Thymus (tissue), 11 donors: Measurements from ENCODE around the gene CHAC1. TPM values are rescaled to one million over a fixed set of nuclear protein-coding genes. Genes with fewer than 3 reads are reported as not detected.
"Not testable (repeated sequence)": the region's sequence is repeated elsewhere in the genome, so short reads cannot be mapped to it uniquely, and the experiment has no call there.

Experiments used
- DNase-seq, 9 donors: peaks; one replicate each; pipeline ENCODE4 v3.0.0-alpha.2; 2013; ENCODE audit warnings: low spot score in 9 of 9, low read depth in 6 of 9, missing footprints in 1 of 9
- H3K27ac ChIP-seq, 2 donors: one replicate each; pipeline ENCODE4 v1.5.1; 2013; ENCODE audit warnings: control low read depth in 1 of 2, low read depth in 1 of 2, low read length in 1 of 2, mild to moderate bottlenecking in 1 of 2, moderate library complexity in 1 of 2
- H3K27me3 ChIP-seq, 2 donors: one replicate each; pipeline ENCODE4 v1.5.1; 2013; ENCODE audit warnings: low read length in 1 of 2; ENCODE audit not compliant: control insufficient read depth in 2 of 2, insufficient read depth in 1 of 2
- H3K36me3 ChIP-seq, 2 donors: one replicate each; pipeline ENCODE4 v1.5.1; 2013; ENCODE audit warnings: low read length in 1 of 2, mild to moderate bottlenecking in 1 of 2, moderate library complexity in 1 of 2; ENCODE audit not compliant: control insufficient read depth in 2 of 2, insufficient read depth in 2 of 2
- H3K4me1 ChIP-seq, 2 donors: one replicate each; pipeline ENCODE4 v1.5.1; 2013; ENCODE audit warnings: low read length in 2 of 2; ENCODE audit not compliant: control insufficient read depth in 2 of 2, insufficient read depth in 2 of 2
- H3K4me3 ChIP-seq, 2 donors: one replicate each; pipeline ENCODE4 v1.5.1; 2013; ENCODE audit warnings: low read length in 2 of 2, control low read depth in 1 of 2, mild to moderate bottlenecking in 1 of 2
- H3K9me3 ChIP-seq, 2 donors: one replicate each; pipeline ENCODE4 v1.5.1; 2013; ENCODE audit warnings: low read length in 1 of 2, mild to moderate bottlenecking in 1 of 2; ENCODE audit not compliant: control insufficient read depth in 2 of 2, insufficient read depth in 1 of 2
- WGBS: extraction: QIAGEN DNeasy Blood & Tissue Kit; methylation state at CpG from one replicate; pipeline ENCODE4 v1.1.7; 2013; 5-methylcytosine and 5-hydroxymethylcytosine counted together
- polyA plus RNA-seq: library from polyadenylated mRNA; stranded (reverse); fragments of 200-250 nt; gene quantifications from one replicate; pipeline ENCODE4 v1.2.3, GENCODE V29; 2013
- total RNA-seq: library from RNA; stranded (reverse); fragments of 120-200 nt; gene quantifications from one replicate; pipeline ENCODE4 v1.2.4, GENCODE V29; 2013
- donor health status: healthy.

The CHAC1 gene
- total and polyA plus RNA-seq, 2 donors: 0.47 to 1.9 TPM

GRCh38 chr15:40958723-40959122, 5.5 kb downstream of the CHAC1 start:
- H3K27me3 ChIP-seq: peaks cover 0 to 6% of the 10 kb centered on the region in 2 donors
- no peaks in the 10 kb centered on the region for H3K9me3 ChIP-seq
- no peak for DNase-seq
- 96% methylated on average over 8 of the region's 8 CpGs for WGBS
- no peak overlapping the region for H3K27ac ChIP-seq
- H3K4me1 ChIP-seq: peaks cover 2 to 13% of the 10 kb centered on the region in 2 donors
- no peaks in the 10 kb centered on the region for H3K36me3 ChIP-seq
- no peak overlapping the region for H3K4me3 ChIP-seq

- 71% methylated on average over 22 of the region's 22 CpGs for WGBS
- no peak for DNase-seq
- H3K27ac ChIP-seq: no peak overlapping the region
- no peak overlapping the region for H3K4me3 ChIP-seq
- H3K9me3 ChIP-seq: no peaks in the 10 kb centered on the region
- H3K36me3 ChIP-seq: no peaks in the 10 kb centered on the region
- no peaks in the 10 kb centered on the region for H3K27me3 ChIP-seq
- peaks cover 0 to 7% of the 10 kb centered on the region in 2 donors for H3K4me1 ChIP-seq
Measured at GRCh38 chr15:40959331-40960141, 6.3 kb downstream of the CHAC1 start.

- WGBS: 96% methylated on average over 16 of the region's 16 CpGs
- Histone ChIP-seq H3K4me3 (no peak overlapping the region), H3K4me1 (peaks cover 0 to 7% of the 10 kb centered on the region in 2 donors), H3K27me3 (no peaks in the 10 kb centered on the region), H3K36me3 (no peaks in the 10 kb centered on the region), H3K27ac (no peak overlapping the region), H3K9me3 (no peaks in the 10 kb centered on the region)
- no peak for DNase-seq
Measured at GRCh38 chr15:40960151-40960885, 7.0 kb downstream of the CHAC1 start.

GRCh38 chr15:40960925-40961324, 7.7 kb downstream of the CHAC1 start:
- H3K27ac ChIP-seq: no peak overlapping the region
- H3K9me3 ChIP-seq: no peaks in the 10 kb centered on the region
- peaks cover 0 to 7% of the 10 kb centered on the region in 2 donors for H3K4me1 ChIP-seq
- 95% methylated on average over 11 of the region's 11 CpGs for WGBS
- no peaks in the 10 kb centered on the region for H3K36me3 ChIP-seq
- no peak for DNase-seq
- no peak overlapping the region for H3K4me3 ChIP-seq
- H3K27me3 ChIP-seq: no peaks in the 10 kb centered on the region

- not testable (repeated sequence) for DNase-seq, H3K27me3 ChIP-seq, H3K9me3 ChIP-seq, H3K4me3 ChIP-seq, H3K4me1 ChIP-seq, H3K27ac ChIP-seq, H3K36me3 ChIP-seq
- WGBS: 96% methylated on average over 25 of the region's 25 CpGs
Measured at GRCh38 chr15:40961740-40962139, 8.5 kb downstream of the CHAC1 start.

- 97% methylated on average over 14 of the region's 14 CpGs for WGBS
- not testable (repeated sequence) for H3K4me1 ChIP-seq, H3K27me3 ChIP-seq, H3K9me3 ChIP-seq, H3K4me3 ChIP-seq, DNase-seq, H3K27ac ChIP-seq, H3K36me3 ChIP-seq
Measured at GRCh38 chr15:40962317-40962716, 9.0 kb downstream of the CHAC1 start.

- Histone ChIP-seq H3K4me3 (no peak overlapping the region), H3K36me3 (no peaks in the 10 kb centered on the region), H3K4me1 (peaks cover 0 to 7% of the 10 kb centered on the region in 2 donors), H3K27me3 (no peaks in the 10 kb centered on the region), H3K9me3 (no peaks in the 10 kb centered on the region), H3K27ac (no peak overlapping the region)
- WGBS: 97% methylated on average over 12 of the region's 12 CpGs
- DNase-seq: no peak
Measured at GRCh38 chr15:40963201-40963600, 9.9 kb downstream of the CHAC1 start.

GRCh38 chr15:40964006-40964405, 10.7 kb downstream of the CHAC1 start:
- no peak for DNase-seq
- Histone ChIP-seq H3K9me3 (no peaks in the 10 kb centered on the region), H3K27ac (no peak overlapping the region), H3K36me3 (no peaks in the 10 kb centered on the region), H3K27me3 (no peaks in the 10 kb centered on the region), H3K4me3 (no peak overlapping the region), H3K4me1 (peaks cover 0 to 7% of the 10 kb centered on the region in 2 donors)
- 89% methylated on average over 8 of the region's 8 CpGs for WGBS

- WGBS: 84% methylated on average over 13 of the region's 13 CpGs
- Histone ChIP-seq H3K27ac (no peak overlapping the region), H3K27me3 (no peaks in the 10 kb centered on the region), H3K36me3 (no peaks in the 10 kb centered on the region), H3K4me3 (no peak overlapping the region), H3K4me1 (peaks cover 0 to 5% of the 10 kb centered on the region in 2 donors), H3K9me3 (no peaks in the 10 kb centered on the region)
- no peak for DNase-seq
Measured at GRCh38 chr15:40964634-40965033, 11.4 kb downstream of the CHAC1 start.
